Measurements from ENCODE around the gene AJM1. TPM values are rescaled to one million over a fixed set of nuclear protein-coding genes. Genes with fewer than 3 reads are reported as not detected.

Gene AJM1
- total RNA-seq, 1 donor from 2014 or later: 2.7 TPM

DNA sequence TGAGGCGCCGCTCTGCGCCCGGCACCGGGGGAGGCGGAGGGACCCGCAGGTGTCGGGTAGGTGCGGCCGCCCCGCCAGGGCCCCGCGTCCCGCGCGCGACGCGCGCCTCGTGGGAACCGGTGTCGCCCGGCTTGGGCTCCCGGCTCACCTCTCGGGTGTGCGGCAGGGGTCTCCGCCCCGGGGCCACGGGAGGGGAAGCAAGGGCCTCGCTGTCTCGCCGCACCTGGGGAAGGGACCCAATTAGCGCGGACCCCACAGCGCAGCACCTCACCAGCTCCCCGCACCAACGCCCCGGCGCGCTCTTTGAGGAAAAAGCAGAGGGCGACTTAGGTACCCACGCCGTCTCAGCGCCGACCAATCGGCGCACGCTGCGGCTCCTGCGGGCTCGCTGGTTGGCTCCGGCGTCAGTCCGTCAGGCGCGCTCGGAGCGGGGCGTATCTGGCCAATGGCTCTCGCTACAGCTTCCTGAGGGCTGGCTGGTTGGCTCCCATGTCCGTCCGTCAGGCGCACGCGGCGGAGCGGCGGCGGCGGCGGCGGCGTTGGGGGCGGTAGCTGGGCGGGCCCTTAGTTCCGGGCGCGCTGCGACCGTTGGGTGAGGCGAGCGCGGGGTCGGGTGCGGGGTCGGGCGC is 43.8 kb downstream of the AJM1 start, which contains the start of gene TRAF2:
TRAF2 (plus strand) TSS at position 567 of the 629 bp plus-strand sequence. CDS start 12,225 bp downstream, outside the sequence.
- peak; percentile 99 for DNase-seq
- H3K27me3 ChIP-seq: no peaks in the 10 kb centered on the region
- peak; percentile 98 for ATAC-seq
- H3K36me3 ChIP-seq: no peaks in the 10 kb centered on the region
- peak within 1 kb of the TSS; percentile 81 for H3K27ac ChIP-seq
- TF ChIP-seq, protein P1, sequence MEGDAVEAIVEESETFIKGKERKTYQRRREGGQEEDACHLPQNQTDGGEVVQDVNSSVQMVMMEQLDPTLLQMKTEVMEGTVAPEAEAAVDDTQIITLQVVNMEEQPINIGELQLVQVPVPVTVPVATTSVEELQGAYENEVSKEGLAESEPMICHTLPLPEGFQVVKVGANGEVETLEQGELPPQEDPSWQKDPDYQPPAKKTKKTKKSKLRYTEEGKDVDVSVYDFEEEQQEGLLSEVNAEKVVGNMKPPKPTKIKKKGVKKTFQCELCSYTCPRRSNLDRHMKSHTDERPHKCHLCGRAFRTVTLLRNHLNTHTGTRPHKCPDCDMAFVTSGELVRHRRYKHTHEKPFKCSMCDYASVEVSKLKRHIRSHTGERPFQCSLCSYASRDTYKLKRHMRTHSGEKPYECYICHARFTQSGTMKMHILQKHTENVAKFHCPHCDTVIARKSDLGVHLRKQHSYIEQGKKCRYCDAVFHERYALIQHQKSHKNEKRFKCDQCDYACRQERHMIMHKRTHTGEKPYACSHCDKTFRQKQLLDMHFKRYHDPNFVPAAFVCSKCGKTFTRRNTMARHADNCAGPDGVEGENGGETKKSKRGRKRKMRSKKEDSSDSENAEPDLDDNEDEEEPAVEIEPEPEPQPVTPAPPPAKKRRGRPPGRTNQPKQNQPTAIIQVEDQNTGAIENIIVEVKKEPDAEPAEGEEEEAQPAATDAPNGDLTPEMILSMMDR (IDR thresholded peaks at IDR 0.05): no peak
- peaks cover 33% of the 10 kb centered on the region for H3K4me1 ChIP-seq
- H3K4me3 ChIP-seq: peak within 1 kb of the TSS; percentile 92
- intact Hi-C loops (cut with DNase I): no loop called here
- no peaks in the 10 kb centered on the region for H3K9me3 ChIP-seq

DNA sequence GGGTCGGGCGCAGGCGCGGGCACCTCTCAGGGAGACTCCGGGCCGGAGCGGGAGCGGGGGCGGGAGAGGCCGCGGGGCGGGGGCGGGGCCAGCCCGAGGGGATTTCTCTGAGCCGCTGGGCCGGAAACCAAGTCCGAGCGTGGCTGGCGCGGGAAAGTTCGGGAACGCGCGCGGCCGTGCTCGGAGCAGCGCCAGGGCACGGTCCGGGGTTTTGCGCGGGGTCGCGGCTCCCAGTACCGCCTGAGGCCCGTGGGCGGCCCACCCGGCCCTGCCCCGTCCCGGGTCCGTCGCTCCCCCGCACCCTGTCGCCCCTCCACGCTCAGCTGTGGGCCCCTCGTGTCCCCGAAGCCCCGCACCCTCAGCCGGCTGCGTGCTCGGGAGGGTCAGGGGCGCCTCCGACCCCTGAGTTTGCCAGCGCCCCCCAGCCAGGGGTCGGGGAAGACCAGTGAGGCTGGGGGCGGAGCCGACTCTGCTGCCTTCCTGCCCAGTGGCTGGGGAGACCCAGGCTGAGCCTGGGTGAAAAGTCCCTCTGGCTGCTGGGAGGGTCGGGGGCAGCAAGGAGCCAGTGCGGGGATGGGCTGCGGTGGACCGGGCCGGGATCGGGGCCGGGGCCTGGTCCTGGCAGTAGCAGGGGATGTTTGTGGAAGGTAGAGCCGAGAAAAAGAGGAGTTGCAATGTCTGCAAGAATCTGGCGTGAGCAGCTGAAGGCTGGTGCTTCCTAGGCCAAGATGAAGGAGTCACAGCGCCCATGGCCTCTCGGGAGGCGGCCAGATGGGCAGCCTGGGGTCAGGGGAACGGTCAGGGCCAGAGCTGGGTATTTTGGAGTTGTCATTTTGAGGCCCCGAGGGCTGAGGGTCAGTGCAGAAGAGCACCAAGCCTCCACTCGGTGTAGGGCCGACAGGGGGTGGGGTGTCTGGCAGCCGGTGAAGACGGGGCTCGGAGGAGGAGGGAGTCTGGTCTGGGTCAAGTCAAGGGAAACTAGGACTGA is 44.6 kb downstream of the AJM1 start:
- H3K36me3 ChIP-seq: no peaks in the 10 kb centered on the region
- peaks cover 26% of the 10 kb centered on the region for H3K4me1 ChIP-seq
- TF ChIP-seq, protein P1 (IDR thresholded peaks at IDR 0.05): no peak
- no peaks in the 10 kb centered on the region for H3K9me3 ChIP-seq
- intact Hi-C loops (cut with DNase I): no loop called here
- peak overlapping the region; percentile 81 for H3K27ac ChIP-seq
- H3K4me3 ChIP-seq: peak overlapping the region; percentile 92
- DNase-seq (peak; percentile 71), ATAC-seq (peak; percentile 46)
- H3K27me3 ChIP-seq: no peaks in the 10 kb centered on the region

GRCh38 chr9:136888454-136888853 is 46.2 kb downstream of the AJM1 start:
- ATAC-seq (no peak), DNase-seq (no peak)
- no peaks in the 10 kb centered on the region for H3K9me3 ChIP-seq
- peaks cover 13% of the 10 kb centered on the region for H3K4me1 ChIP-seq
- no peaks in the 10 kb centered on the region for H3K36me3 ChIP-seq
- TF ChIP-seq, protein P1 (IDR thresholded peaks at IDR 0.05): no peak
- no peak overlapping the region for H3K4me3 ChIP-seq
- intact Hi-C loops (cut with DNase I): no loop called here
- no peaks in the 10 kb centered on the region for H3K27me3 ChIP-seq
- H3K27ac ChIP-seq: no peak overlapping the region

DNA sequence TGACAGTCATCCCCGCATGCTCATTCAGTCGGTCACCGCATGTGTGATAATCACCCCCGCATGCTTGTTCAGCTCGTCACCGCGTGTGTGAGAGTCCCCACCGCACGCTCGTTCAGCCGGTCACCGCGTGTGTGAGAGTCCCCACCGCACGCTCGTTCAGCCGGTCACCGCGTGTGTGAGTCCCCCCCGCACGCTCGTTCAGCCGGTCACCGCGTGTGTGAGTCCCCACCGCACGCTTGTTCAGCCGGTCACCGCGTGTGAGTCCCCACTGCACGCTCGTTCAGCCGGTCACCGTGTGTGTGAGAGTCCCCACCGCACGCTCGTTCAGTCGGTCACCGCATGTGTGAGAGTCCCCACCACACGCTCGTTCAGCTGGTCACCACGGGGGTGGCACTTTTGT is 47.6 kb downstream of the AJM1 start:
- H3K4me3 ChIP-seq: no peak overlapping the region
- TF ChIP-seq, protein P1 (IDR thresholded peaks at IDR 0.05): no peak
- no peak for DNase-seq
- H3K27me3 ChIP-seq: no peaks in the 10 kb centered on the region
- no peaks in the 10 kb centered on the region for H3K36me3 ChIP-seq
- no peaks in the 10 kb centered on the region for H3K9me3 ChIP-seq
- peaks cover 13% of the 10 kb centered on the region for H3K4me1 ChIP-seq
- intact Hi-C loops (cut with DNase I): no loop called here
- no peak overlapping the region for H3K27ac ChIP-seq
- ATAC-seq: no peak

- TF ChIP-seq, protein P1 (IDR thresholded peaks at IDR 0.05): no peak
- DNase-seq: no peak
- H3K27ac ChIP-seq: no peak overlapping the region
- no peaks in the 10 kb centered on the region for H3K36me3 ChIP-seq
- ATAC-seq: no peak
- H3K4me3 ChIP-seq: no peak overlapping the region
- no peaks in the 10 kb centered on the region for H3K27me3 ChIP-seq
- peaks cover 10% of the 10 kb centered on the region for H3K4me1 ChIP-seq
- intact Hi-C loops (cut with DNase I): no loop called here
- no peaks in the 10 kb centered on the region for H3K9me3 ChIP-seq
Measured at GRCh38 chr9:136890661-136891060, 48.4 kb downstream of the AJM1 start.

Small RNA genes within 50 kb of the gene (microRNA-seq; reads per million reads assigned to microRNA genes)
- gene MIR4292 (ENCODE audit: borderline microRNAs expressed) (not detected), gene MIR4479 (ENCODE audit: borderline microRNAs expressed) (not detected)

Other genes starting within 250 kb of the AJM1 start
- gene EGFL7, start 179.6 kb upstream of the AJM1 start, total RNA-seq: 302 TPM
- gene AGPAT2, start 155.0 kb upstream of the AJM1 start, total RNA-seq: 117 TPM
- gene DIPK1B, start 129.9 kb upstream of the AJM1 start, total RNA-seq: 17.7 TPM
- gene LCN10, start 99.5 kb upstream of the AJM1 start, total RNA-seq: 11.2 TPM
- gene LCN6, start 94.0 kb upstream of the AJM1 start, total RNA-seq: 21.5 TPM
- gene LCN8, start 84.2 kb upstream of the AJM1 start, total RNA-seq: not detected
- gene LCN15, start 78.0 kb upstream of the AJM1 start, total RNA-seq: not detected
- gene TMEM141, start 51.1 kb upstream of the AJM1 start, total RNA-seq: 64.4 TPM
- gene CCDC183, start 46.1 kb upstream of the AJM1 start, total RNA-seq: 4.0 TPM
- gene RABL6, start 34.5 kb upstream of the AJM1 start, total RNA-seq: 68.2 TPM
- 82.1 TPM for gene PHPT1, start 6.9 kb downstream of the AJM1 start, total RNA-seq
- gene MAMDC4, start 9.9 kb downstream of the AJM1 start, total RNA-seq: 12.9 TPM
- gene EDF1, start 23.8 kb downstream of the AJM1 start, total RNA-seq: 250 TPM
- gene TRAF2, start 44.0 kb downstream of the AJM1 start, total RNA-seq: 14.8 TPM
- gene FBXW5, start 102.3 kb downstream of the AJM1 start, total RNA-seq: 91.2 TPM
- gene C8G, start 102.8 kb downstream of the AJM1 start, total RNA-seq: 1.1 TPM
- 2.6 TPM for gene LCN12, start 109.8 kb downstream of the AJM1 start, total RNA-seq
- gene PTGDS, start 135.0 kb downstream of the AJM1 start, total RNA-seq: 477 TPM
- 5.1 TPM for gene LCNL1, start 140.5 kb downstream of the AJM1 start, total RNA-seq
- gene PAXX, start 149.9 kb downstream of the AJM1 start, total RNA-seq: 53.1 TPM
- 80.7 TPM for gene CLIC3, start 154.1 kb downstream of the AJM1 start, total RNA-seq
- 44.3 TPM for gene ABCA2, start 185.8 kb downstream of the AJM1 start, total RNA-seq
- 0.81 TPM for gene FUT7, start 189.6 kb downstream of the AJM1 start, total RNA-seq
- 152 TPM for gene NPDC1, start 203.7 kb downstream of the AJM1 start, total RNA-seq
- gene ENTPD2, start 211.6 kb downstream of the AJM1 start, total RNA-seq: 0.41 TPM
- gene SAPCD2, start 228.1 kb downstream of the AJM1 start, total RNA-seq: 0.84 TPM
- 30.7 TPM for gene UAP1L1, start 235.0 kb downstream of the AJM1 start, total RNA-seq
- gene MAN1B1, start 244.5 kb downstream of the AJM1 start, total RNA-seq: 39.4 TPM